Measurements from ENCODE around the gene SPRR5. TPM values are rescaled to one million over a fixed set of nuclear protein-coding genes. Genes with fewer than 3 reads are reported as not detected.

Gene SPRR5
- total RNA-seq, 4 donors from 2014 or later, result 1.3 to 2.2 TPM; not detected in 2

GRCh38 chr1:152912471-152912870 lies 34.5 kb upstream of the SPRR5 start:
- H3K27ac ChIP-seq, result peak overlapping the region in 2 of 4 donors; percentile 24 to 42

GRCh38 chr1:152912900-152913299 lies 34.1 kb upstream of the SPRR5 start:
- TF ChIP-seq POLR2A (IDR thresholded peaks at IDR 0.05) (no peak), CTCF (IDR thresholded peaks at IDR 0.05) (no peak)
- no peak for DNase-seq
- H3K27me3 ChIP-seq, result peaks cover 0 to 30% (median 0%) of the 10 kb centered on the region in 4 donors
- H3K27ac ChIP-seq, result peak overlapping the region in 1 of 4 donors; percentile 42
- intact Hi-C loops (cut with DNase I), result no loop called here
- H3K9me3 ChIP-seq, result no peaks in the 10 kb centered on the region
- H3K4me3 ChIP-seq, result no peak overlapping the region
- WGBS, 2 donors, result 60 to 65% methylated on average over 5 of the region's 5 CpGs
- no peaks in the 10 kb centered on the region for H3K36me3 ChIP-seq
- H3K4me1 ChIP-seq, result peaks cover 0 to 26% (median 0%) of the 10 kb centered on the region in 3 donors

More at GRCh38 chr1:152912471-152912870, 34.5 kb upstream of the SPRR5 start:
- Histone ChIP-seq H3K36me3 (no peaks in the 10 kb centered on the region), H3K4me1 (peaks cover 0 to 29% (median 0%) of the 10 kb centered on the region in 3 donors), H3K4me3 (no peak overlapping the region), H3K27me3 (peaks cover 0 to 30% (median 0%) of the 10 kb centered on the region in 4 donors), H3K9me3 (no peaks in the 10 kb centered on the region)
- DNase-seq, result no peak
- TF ChIP-seq CTCF (IDR thresholded peaks at IDR 0.05) (no peak), POLR2A (IDR thresholded peaks at IDR 0.05) (no peak)
- WGBS, 2 donors, result 75% methylated on average over 1 of the region's 1 CpG
- intact Hi-C loops (cut with DNase I), result no loop called here

GRCh38 chr1:152917794-152918193 lies 29.2 kb upstream of the SPRR5 start:
- Histone ChIP-seq H3K27me3 (no peaks in the 10 kb centered on the region), H3K4me3 (no peak overlapping the region), H3K4me1 (peaks cover 0 to 7% (median 0%) of the 10 kb centered on the region in 3 donors), H3K36me3 (no peaks in the 10 kb centered on the region), H3K9me3 (no peaks in the 10 kb centered on the region), H3K27ac (no peak overlapping the region)
- DNase-seq, result no peak
- peak in 5 of 6 experiments; percentile 26 to 59 (median 37) for TF ChIP-seq CTCF (IDR thresholded peaks at IDR 0.05)
- no peak for TF ChIP-seq POLR2A (IDR thresholded peaks at IDR 0.05)
- intact Hi-C loops (cut with DNase I), result no loop called here
- 9 to 16% methylated on average over 2 to 3 of the region's 3 CpGs for WGBS, 2 donors

GRCh38 chr1:152919071-152919470 lies 27.9 kb upstream of the SPRR5 start:
- H3K27me3 ChIP-seq, result no peaks in the 10 kb centered on the region
- intact Hi-C loops (cut with DNase I), result no loop called here
- TF ChIP-seq CTCF (IDR thresholded peaks at IDR 0.05) (no peak), POLR2A (IDR thresholded peaks at IDR 0.05) (no peak)
- no peak overlapping the region for H3K27ac ChIP-seq
- no peaks in the 10 kb centered on the region for H3K9me3 ChIP-seq
- no peak for DNase-seq
- H3K4me1 ChIP-seq, result peaks cover 0 to 7% (median 0%) of the 10 kb centered on the region in 3 donors
- H3K4me3 ChIP-seq, result no peak overlapping the region
- H3K36me3 ChIP-seq, result no peaks in the 10 kb centered on the region

GRCh38 chr1:152924191-152924590 lies 22.8 kb upstream of the SPRR5 start:
- H3K4me1 ChIP-seq, result no peaks in the 10 kb centered on the region
- 46 to 54% methylated on average over 2 of the region's 2 CpGs for WGBS, 2 donors
- DNase-seq, result no peak
- H3K4me3 ChIP-seq, result no peak overlapping the region
- no peaks in the 10 kb centered on the region for H3K36me3 ChIP-seq
- H3K27ac ChIP-seq, result no peak overlapping the region
- TF ChIP-seq CTCF (IDR thresholded peaks at IDR 0.05) (no peak), POLR2A (IDR thresholded peaks at IDR 0.05) (no peak)
- intact Hi-C loops (cut with DNase I), result loop anchor here (5.0 kb wide), 1 partner anchor 268 kb away; no protein-coding TSS in a partner anchor
- H3K9me3 ChIP-seq, result no peaks in the 10 kb centered on the region
- H3K27me3 ChIP-seq, result no peaks in the 10 kb centered on the region

All from esophagus squamous epithelium (tissue), 5 donors.